Left ventricle myocardium superior (tissue), 1 donor: ENCODE measurements around the gene AP3D1. TPM values are rescaled to one million over a fixed set of nuclear protein-coding genes. Genes with fewer than 3 reads are reported as not detected.

Experiments used
- ATAC-seq: fragments of 200-7000 bp; cut with Tn5 transposase; one replicate; pipeline ENCODE4 v1.9.1; 2020; ENCODE audit warnings: mild to moderate bottlenecking, moderate library complexity
- DNase-seq: peaks from one replicate; pipeline ENCODE4 v3.0.0-alpha.2; 2020
- intact Hi-C: fragments of 100-400 bp; cut with micrococcal nuclease; formaldehyde crosslinking; loops from one replicate; pipeline ENCODE4 v1.11.0; 2022
- total RNA-seq: library from RNA; stranded (reverse); fragmentation: NEBNext Ultra II Directional; extraction: Animal tissue kit (Norgen Biotek cat#: 25700); gene quantifications from one replicate; pipeline ENCODE4 v1.2.1, GENCODE V29; 2021
- donor health status: DM: no; HTN: yes; CAD: no; lungs with severe emphysema.

AP3D1 gene
- total RNA-seq, 1 donor from 2014 or later = 78.2 TPM

DNA sequence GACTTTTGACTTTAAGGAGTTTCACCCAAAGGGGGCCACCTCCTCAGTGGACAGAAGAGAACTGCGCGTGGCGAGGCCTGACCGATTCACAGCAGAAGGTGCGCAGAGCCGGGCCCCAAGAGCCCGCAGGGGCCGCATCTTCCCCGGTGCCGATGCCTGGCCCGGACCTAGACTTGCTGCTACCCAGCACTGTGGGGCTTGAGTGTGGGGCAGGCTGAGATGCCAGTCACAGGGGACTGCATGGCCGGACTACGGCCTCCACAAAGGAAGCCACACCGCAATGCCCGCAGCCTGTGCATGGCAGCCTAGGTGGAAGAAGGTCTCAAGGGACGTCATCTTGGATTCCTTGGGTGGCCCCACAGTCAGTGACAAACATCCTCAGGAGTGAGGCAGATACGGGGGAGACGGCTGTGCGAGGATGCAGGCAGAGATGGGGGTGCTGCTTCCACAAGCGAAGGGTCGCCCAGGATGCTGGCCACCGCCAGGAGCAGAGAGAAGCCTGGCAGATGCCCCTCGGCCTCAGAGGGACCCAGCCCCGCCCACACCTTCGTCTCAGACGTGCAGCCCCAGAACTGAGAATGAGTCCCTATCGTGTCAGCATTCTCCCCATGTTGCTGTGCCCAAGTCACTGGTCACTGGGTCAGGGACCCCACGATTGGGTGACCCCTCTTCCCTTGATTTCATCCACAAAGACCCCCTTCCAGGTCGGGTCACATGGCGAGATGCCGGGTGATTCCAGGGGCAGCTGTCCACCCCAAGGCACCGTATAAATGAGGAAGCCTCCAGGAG lies 72.1 kb downstream of the AP3D1 start:
- ATAC-seq (no peak), DNase-seq (no peak)
- intact Hi-C loops = no loop called here

DNA sequence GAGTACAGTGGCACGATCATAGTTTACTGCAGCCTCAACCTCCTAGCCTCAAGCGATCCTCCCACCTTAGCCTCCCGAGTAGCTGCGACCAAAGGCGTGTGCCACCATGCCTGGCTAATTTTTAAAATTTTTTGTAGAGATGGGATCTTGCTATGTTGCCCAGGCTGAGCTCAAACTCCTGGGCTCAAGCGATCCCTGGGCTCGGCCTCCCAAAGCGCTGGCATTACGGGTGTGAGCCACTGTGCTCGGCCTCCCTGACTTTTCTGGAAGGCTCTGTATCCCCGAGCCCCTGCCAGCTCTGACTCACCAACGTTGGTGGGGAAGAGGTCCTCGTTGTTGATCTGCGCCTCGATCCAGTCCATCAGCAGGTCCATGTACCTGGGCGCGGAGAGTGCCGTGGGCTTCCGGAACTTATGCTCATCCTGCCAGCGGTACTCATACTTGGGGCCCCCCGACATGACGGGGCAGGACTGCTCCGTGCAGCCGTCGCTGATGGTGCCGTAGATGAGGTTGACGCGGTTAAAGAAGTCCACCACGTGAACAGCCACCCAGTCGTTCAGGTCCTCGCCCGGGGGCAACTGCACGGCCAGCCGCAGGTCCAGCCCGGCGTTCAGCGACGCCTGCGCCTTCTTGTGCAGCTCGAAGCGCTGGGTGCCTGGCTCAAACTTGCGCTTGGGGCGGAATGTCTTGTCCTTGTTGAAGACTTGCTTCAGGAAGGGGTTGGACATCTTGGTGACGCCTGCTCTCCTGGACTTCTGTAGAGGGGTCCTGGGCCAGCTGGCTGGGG lies 73.3 kb downstream of the AP3D1 start:
- intact Hi-C loops = no loop called here
- no peak for DNase-seq
- no peak for ATAC-seq

DNA sequence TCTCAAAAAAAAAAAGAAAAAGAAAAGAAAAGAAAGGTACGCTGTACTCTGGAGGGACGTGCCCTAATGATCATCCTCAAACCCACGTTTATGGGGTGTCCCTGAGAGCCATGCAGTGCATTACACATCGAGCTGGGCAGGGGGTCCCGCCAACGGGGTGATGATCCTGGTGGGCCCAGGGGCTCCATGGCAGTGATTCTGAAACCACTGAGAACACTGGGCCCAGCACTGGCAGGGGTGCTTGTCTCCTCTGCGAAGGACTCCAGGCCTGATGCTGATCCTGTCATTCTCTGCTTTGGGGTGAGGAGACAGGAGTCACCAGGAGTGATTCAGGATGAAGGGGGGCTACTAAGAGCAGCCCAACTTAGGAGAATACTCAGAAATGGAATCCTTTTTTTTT lies 74.0 kb downstream of the AP3D1 start:
- intact Hi-C loops = no loop called here
- no peak for DNase-seq
- ATAC-seq = no peak

DNA sequence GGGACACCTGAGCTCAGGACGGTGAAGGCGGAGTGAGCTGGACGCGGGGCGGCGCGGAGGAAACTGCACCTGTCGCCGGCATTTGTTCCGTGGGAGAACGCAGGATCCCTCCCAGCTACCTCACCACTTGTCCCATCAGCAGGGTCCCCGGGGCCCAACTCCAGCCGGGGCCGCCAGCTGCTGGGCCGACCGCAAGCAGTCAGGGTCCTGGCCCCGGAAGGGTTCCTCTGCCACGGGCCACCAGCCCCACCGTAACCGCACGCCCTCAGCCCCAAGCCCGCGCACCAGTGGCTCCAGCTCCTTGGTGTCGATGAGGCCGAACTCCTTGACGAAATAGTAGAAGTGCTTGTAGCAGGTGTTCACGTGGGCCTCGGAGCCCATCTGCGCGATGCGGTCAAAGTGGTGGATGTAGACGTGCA lies 74.8 kb downstream of the AP3D1 start:
- intact Hi-C loops = no loop called here
- no peak for ATAC-seq

DNA sequence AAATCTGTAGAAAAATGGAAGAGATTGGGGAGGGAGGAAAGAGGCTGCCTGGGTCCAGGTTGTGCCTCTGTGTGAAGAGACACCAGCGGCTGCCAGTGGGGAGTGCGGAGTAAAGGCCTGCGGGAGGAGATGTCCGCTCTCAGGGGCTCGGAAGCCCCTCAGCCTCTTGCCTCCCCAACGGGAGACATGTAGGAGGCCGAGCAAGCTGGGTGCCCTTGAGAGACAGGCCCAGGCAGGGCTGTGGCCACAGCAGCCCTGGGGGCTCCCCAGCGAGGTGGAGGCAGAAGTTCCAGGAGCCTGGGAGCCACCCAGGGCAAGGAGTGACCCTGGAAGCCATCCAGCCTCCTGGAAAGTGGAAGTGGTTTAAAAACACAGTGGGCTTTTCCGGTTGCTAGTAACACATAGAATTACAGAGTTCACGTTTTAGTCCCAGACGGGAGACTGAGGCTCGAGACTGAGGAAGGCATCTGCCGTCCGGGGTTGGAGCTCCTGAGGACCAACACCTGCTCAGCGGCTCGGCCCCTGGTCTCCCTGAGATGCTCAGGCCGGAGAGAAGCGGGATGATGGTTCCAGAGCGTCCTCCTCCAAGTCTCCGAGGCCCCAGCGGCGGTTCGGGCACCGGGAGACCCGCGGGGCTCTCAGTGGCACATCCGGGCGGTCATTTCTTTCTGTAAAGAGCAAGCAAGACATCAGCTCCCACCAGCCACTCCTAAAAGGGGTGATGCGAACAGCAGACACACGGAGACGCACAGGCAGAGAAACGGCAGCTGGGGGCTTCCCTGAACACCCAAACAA lies 78.4 kb downstream of the AP3D1 start:
- DNase-seq = no peak
- intact Hi-C loops = no loop called here
- no peak for ATAC-seq

More for the DNA sequence above, 74.8 kb downstream of the AP3D1 start:
- DNase-seq = no peak

DNA sequence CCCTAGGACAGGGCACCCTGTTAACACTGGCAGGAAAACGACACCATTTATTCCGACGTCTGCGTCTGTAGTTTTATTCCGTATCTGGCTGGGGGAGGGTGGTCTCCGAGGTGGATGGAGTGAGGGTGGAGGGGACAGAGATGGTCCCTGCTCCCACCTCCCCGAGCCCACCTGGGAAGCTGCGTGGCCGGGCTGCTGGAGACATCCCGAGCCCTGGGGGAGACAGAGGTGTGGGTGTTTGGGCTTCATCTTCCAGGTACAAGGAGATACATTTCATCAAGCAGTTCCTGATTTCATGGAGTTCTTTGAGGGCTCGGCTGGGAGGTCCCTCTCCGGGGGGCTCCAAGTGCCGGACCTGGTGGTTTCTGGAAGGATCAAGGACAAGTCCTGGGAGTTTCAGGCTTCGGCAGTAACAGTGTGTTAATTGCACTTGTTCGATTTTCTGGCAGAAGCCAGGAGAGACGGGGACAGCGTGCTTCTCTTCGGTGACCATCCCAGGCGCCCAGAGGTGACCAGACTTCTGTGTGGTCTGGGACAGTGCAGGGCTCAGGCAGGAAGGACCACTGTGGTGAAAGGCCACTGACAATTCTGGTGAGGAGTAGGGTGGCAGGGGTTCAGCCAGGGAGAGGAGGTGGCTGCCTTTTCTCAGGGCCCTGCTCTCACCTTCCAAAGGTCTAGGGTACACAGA lies 80.2 kb downstream of the AP3D1 start:
- ATAC-seq = no peak

DNA sequence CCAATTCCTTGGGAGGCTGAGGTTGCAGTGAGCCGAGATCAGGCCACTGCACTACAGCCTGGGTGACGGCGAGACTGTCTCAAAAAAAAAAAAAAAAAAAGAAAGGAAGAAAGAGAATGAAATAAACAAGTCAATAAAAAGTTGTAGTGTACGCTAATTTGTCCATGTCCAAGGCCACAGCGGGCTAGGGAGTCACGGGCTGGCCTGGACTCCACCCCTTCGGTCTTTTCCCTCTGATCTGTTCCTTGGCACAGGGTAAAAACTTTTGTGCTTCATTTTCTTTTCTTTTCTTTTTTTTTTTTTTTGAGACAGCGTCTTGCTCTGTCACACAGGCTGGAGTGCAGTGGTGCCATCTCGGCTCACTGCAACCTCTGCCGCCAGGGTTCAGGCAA lies 80.9 kb downstream of the AP3D1 start:
- ATAC-seq = no peak

More for the DNA sequence above, 80.2 kb downstream of the AP3D1 start:
- no peak for DNase-seq
- intact Hi-C loops = no loop called here

DNA sequence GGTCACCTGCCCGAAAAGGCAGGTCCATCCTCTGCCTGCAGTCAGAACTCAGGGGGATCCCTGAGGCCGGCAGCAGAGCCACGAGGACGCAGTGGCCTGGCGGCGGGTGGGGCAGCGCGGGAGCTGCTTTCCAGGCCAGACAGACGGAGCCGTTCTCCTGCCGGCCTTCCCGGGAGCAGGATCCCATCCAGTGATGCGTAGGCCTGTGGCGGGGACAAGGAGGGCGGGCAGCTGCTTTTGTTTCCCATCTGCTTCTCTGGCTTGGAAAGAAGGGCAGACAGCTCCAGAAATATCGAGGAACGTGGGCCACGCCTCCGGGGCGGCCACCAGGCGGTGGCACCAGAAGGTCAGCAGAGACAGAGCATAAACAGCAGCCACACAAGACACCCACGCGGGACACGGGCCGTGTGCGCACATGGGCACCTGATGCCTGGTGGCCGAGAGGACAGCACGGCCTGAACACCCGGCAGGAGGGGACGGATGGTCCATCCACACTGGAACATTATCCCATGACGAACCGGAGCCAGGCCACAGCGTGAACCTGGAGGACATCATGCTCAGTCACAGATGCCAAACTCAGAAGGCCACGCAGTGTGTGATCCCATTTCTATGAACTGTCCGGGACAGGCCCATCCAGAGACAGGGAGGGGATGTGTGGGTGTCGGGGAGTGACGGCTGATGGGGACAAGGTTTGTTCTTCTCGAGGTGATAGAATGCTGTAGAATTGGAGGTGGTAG lies 86.4 kb downstream of the AP3D1 start:
- DNase-seq = peak; percentile 82
- intact Hi-C loops = loop anchor here (5.0 kb wide), 1 partner anchor 43 kb away; no protein-coding TSS in a partner anchor
- ATAC-seq = peak; percentile 35

More for the DNA sequence above, 80.9 kb downstream of the AP3D1 start:
- no peak for DNase-seq
- intact Hi-C loops = no loop called here

DNA sequence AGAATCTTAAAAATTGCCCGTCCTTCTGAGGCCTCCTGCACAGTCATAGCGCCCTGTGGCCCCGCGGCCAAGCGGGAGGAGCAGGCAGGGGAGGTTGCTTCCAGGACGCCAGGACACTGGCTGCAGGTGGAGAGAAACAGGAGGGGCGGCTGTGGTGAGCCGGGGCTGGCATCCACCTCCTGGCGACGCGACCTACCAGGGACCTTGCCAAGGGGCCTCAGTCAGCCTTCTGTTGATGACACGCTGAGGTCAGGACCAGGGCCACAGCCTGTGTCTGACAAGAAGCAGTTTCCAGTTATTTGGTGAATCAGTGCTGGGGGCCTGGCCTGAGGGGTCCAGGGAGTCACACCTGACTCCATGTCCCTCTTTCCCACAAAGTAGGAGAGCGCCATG lies 87.0 kb downstream of the AP3D1 start:
- peak; percentile 1 for ATAC-seq
- DNase-seq = peak; percentile 68
- intact Hi-C loops = no loop called here

DNA sequence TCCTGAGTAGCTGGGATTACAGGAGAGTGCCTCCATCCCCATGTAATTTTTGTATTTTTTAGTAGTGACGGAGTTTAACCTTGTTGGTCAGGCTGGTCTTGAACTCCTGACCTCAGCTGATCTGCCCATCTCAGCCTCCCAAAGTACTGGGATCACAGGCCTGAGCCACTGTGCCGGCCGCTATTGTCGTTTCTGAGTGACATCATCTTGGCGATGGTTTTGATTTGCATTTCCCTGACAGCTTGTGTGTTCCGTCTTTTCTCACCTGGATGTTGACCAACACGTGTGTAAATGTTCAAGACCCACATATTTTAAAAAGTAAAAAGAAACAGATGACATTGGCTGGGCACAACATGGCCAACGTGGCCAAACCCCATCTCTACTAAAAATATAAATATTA lies 87.5 kb downstream of the AP3D1 start:
- DNase-seq = no peak
- intact Hi-C loops = no loop called here
- ATAC-seq = no peak

DNA sequence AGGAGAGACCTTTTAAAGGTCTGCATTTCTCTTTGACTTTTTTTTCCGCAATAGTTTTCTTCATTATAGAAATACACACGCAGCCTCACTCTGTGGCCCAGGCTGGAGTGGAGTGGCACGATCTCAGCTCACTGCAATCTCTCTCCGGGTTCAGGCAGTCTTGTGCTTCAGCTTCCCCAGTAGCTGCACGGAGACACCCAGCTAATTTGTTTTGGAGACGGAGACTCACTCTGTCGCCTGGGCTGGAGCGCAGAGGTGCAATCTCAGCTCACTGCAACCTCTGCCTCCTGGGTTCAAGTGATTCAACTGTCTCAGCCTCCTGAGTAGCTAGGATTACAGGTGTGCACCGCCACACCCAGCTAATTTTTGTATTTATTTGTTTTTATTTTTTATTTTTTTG lies 88.6 kb downstream of the AP3D1 start:
- intact Hi-C loops = no loop called here

DNA sequence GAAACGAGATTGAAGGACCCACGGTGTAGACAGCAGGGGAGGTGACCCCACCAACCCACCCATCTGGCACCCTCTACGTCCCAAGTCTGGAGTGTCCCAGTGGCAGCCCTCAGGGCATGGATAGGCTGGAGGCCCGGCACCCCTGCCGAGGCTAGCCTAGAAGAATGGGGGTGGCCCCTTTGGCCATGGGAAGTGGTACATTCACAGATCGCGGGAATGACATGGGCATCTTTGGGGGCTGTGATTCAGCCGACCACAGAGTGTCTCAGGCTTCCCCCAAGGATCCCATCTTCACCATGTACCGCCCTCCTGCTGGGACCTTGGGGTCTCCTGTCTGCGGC lies 89.0 kb downstream of the AP3D1 start:
- ATAC-seq = no peak
- intact Hi-C loops = no loop called here
- DNase-seq = no peak

More for the DNA sequence above, 88.6 kb downstream of the AP3D1 start:
- ATAC-seq = no peak
- no peak for DNase-seq

DNA sequence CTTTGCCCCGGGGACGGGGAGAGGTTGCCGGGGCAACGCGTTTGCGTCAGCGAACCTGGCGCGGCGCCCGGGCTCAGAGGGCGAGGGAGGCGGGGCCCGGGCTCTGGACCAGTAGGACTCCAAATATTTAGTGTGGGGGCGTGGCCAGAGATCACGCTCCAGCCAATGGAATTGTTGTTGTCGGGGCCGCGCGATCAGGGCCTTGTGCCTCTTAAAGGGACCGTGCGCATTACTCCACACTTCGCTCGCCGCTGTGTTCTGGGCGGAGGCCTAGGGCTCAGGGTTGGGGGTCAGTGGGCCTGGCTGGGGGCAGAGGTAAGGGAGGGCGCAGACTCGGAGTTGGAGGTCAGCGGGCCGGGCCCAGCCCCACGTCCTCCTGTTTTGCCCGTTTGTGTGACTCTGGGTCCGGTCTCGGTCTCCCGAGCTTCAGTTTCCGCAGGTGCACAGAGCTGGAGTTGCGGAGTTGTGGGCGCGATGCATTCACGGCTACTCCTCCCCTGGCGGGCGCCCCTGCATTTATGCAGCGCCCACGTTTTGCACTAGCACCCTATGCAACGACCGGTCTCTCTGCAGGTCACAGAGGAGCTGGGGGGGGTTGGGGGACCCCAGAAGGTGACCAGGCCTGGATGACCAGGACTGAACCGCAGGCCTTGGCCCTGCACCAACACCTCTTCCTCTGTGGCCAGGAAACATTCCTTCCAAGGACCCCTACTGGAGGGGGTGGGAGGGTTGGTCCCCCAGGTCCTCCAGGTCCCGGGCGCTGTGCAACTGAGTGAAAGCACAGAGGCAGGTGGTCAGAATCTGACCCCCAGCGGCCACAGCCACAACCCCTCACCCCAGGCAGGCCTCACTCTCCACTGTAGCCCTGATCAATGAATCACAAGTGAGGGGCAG lies 89.6 kb downstream of the AP3D1 start:
- ATAC-seq = peak; percentile 82
- DNase-seq = peak; percentile 100
- intact Hi-C loops = no loop called here

DNA sequence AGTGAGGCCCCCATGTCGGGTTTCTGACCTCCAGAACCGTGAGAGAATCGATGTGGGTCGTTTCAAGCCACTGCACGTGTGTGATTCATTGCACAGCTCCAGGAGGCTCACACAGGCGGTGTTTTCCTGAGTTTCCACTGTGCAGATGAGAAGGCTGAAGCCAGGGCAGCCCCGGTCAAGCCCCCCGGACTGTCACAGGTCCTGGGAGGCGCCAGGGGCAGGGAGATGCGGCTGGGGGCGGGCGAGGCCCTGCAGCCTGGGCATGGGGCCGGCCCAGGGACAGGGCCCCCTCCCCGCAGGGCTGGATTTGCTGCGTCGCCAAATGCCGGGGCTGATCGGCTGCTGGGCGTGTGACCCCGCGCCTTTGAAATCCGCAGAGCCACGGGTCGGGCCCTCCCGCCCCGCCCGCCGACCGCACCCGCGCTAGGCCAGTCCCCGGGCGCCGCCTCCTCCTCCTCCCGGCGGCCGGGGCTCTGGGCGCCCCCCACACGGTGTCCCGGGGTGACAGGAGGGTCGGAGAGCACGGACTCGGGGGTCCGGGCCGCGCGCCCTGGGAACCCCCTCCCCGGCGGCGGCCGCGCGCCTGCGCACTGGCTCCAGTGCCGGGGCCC lies 90.4 kb downstream of the AP3D1 start:
- intact Hi-C loops = no loop called here
- ATAC-seq = peak; percentile 59
- DNase-seq = peak; percentile 89

DNA sequence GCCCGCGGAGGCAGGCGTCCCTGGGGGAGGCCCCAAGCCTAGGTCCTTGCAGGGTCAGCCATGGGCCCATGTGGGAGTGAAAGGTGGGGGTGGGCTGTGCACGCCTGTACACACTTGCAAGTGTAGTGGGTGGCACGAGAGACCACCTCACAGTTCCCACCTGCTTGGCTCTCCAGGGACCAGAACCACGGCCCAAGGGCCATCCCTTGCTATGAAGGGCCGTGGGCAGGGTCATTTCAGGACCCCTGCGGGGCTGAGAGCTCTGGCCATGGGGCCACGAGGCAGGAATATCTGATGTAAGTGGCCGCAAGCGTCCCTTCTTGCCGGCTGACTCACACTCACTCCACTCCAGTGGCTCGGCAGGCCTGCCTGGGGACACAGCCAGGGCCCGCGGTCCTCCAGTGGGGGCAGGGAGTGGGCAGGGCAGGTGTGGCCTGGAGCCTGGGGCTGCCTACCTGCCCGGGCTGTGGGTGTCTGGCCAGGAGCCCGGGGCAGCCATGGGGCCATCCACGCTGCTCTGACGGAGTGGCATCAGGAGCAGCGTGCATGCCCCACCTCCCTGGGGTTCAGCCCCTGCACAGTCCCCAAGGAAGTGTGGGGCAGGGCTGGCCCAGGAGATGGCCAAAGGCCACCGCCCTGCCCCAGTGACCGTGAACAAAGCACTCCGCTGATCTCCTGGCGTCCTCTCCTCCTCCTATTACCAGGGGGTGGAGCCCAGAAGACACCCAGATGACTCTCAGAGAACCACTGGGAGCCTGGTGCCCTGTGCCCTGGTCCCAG lies 91.8 kb downstream of the AP3D1 start:
- DNase-seq = peak; percentile 73
- peak; percentile 19 for ATAC-seq
- intact Hi-C loops = no loop called here
